ENCODE measurements around the gene SPATA24.

- no peak for TF ChIP-seq CTCF (IDR thresholded peaks at IDR 0.05; ENCODE audit: insufficient read depth, low read length, poor library complexity, severe bottlenecking)
- no peak for TF ChIP-seq EZH2phosphoT487 (conservative IDR thresholded peaks at IDR 0.05; ENCODE audit: low read length)
Observed at GRCh38 chr5:139374909-139375308, 29.0 kb downstream of the SPATA24 start.
